NCI-H2081 (cell line): ENCODE data around the gene GULP1.

Experiments used
- DNase-seq, 2 experiments: peaks; one replicate each; lab custom pipeline; 2025; lab: John Stamatoyannopoulos, UW

Gene GULP1

DNA sequence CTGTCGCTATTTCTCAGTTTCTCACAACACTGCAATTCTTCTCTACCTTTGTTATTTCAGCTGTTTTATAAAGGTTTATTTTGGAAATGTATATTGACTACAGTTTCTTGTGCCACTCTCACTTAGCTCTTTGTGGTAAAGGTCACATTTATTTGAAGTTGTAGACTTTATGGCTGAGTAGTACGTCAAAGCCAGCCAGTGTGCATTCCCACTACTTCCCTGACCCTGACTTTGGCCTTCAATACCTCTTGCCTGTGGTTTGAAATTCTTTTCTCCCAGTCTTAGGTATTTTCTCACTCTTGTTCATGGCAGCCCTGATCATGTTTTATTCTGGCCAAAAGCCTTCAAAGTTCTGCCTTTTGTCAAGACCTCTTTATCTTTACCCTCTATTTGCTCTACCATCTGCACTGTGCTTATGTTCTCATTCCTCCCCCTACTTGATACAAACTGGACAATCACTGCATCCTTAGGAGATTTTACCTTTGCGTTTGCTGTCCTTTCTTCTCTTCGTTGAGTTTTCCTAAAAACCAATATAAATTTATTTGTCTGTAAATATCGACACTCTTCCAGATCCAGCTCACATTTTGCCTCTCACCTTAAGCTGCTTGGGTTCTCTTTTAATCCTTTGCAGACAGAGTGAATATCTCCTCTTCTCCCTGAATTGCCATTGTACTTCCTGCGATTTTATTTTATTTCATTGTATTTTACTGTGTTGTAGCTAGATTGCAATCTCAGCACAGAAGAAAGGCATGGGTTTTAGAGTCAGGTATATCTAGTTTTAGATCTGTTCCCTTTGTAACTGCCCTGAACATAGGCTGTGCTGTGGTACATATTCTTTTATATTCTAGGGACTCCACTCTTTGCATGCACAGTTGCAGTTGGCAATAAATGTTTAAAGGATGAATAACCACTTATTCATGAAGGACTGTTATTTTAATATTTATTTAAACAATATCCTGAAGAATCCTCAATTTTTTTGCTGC is 31.2 kb downstream of the GULP1 start:
- no peak for DNase-seq

GRCh38 chr2:188324067-188324466 is 32.4 kb downstream of the GULP1 start:
- DNase-seq, result no peak

DNA sequence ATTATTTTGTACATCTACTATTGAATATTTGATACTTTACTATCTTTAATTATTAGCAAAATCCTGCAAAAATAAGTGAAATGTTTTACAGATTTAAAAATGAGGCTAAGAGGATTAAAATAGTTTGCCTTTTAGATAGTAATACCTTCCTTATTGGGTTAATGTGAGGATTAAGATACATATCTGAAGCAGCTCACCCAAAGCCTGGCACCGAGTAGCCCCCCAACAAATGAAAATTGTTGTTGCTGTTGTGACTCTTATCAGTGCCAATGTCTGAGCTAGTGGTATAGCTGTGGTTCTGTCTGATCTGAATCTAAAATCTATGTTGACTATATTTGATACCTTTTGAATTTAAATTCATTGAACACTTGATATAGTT is 34.6 kb downstream of the GULP1 start:
- no peak for DNase-seq

DNA sequence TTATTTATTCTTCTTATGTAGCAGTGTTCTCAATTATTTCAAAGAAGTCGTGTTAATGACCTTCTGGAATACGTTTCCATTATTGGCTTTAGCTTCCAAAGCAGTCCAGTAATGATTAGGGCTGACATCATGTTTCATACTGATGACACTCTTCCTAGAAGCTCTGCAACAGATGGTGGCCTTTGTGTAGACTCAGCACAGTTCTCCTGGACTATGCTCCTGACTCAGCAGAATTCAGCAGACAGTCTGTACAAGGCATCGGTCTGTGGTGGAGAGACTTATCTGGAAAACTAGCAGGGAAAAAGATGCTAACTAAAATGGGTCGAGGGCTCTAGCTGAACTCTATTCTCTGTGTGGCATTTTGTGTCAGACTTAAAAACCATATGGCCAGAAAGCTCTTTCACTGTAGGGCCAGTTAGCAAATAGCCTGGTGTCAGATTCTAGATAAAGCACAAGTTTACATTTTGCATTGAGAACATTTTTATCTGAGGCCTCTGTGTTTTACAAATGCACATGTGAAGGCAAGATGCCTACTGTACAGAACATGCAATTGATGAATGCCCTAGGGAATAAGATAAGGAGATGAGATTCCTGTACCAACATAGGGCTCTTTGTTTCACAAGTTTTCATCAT is 35.1 kb downstream of the GULP1 start:
- DNase-seq, result no peak

GRCh38 chr2:188327518-188328213 is 36.0 kb downstream of the GULP1 start:
- DNase-seq, result no peak

GRCh38 chr2:188328419-188328818 is 36.7 kb downstream of the GULP1 start:
- DNase-seq, result no peak

DNA sequence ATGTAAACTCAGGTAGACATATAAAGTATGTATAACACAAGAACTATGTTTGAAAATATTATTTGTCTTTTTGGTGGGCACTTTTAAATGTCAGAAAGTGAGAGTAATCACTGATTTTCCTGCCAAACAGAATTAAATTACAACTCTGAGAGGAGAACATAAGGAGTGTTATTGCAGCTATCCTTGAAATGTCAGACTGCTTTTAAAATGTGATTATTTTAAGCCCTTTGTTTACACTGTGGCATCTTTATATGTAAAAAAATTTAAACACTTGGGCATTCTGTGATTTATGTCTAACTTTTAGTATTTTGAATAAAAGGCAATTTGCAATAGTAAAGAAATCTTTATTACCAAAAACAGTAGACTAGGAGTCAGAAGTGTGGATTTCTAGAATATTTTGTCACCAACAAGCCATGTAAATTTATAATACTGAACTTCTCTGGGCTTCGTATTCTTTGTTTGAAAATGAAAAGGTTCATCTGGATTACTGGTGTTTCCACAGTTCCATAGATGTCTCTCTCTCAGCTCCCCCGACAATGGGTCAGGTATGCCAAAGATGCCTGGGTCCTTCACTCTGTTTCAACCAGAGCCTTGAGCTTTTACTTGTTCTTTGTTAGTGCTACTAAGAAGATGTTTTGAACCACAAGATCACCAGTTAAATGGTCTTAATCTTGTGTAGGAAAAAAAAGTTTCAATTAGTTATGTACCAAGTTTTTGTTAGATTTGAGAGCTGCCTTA is 38.8 kb downstream of the GULP1 start:
- no peak for DNase-seq

DNA sequence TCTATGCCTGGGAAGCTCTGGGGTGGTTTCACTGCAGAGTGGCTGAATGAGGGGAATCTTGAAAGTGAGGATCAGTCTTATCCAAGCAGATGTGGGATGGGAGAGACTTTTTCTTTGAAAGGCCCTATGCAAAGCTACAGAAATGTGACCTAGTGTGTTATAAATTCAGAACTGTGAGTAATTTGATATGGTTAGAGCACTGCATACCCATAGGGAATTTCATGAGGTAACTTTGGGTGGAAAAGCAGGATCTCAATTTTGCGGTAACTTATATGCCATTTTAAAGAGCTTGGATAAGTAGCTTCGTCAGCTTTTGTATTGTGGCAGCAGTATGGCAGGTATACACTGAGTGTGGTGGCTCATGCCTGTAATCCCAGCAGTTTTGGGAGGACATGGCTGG is 40.9 kb downstream of the GULP1 start:
- DNase-seq, result no peak

- no peak for DNase-seq
These were observed 42.3 kb downstream of the GULP1 start for GRCh38 chr2:188333751-188334524.

- no peak for DNase-seq
These were observed 46.8 kb downstream of the GULP1 start for GRCh38 chr2:188338463-188338862.

DNA sequence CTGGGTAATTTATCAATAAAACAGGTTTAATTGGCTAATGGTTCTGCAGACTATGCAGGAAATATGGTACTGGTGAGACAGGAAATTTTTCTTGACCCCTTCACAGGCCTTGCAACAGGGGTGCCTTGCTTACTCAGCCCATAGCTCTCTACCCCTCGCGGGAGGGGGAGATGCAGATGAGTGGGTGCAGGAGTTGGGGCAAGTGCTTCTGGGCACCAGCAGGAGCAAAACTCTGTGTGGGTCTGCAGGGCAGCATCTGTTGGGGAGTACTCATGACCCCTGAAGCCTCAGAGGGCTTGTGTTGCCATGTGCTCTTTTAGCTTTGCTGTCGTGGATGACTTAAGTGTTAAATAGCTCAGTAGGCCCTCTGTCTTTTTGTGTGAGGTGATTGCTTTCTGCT is 48.6 kb downstream of the GULP1 start:
- no peak for DNase-seq

GRCh38 chr2:188345020-188345419 is 53.3 kb downstream of the GULP1 start:
- no peak for DNase-seq

DNA sequence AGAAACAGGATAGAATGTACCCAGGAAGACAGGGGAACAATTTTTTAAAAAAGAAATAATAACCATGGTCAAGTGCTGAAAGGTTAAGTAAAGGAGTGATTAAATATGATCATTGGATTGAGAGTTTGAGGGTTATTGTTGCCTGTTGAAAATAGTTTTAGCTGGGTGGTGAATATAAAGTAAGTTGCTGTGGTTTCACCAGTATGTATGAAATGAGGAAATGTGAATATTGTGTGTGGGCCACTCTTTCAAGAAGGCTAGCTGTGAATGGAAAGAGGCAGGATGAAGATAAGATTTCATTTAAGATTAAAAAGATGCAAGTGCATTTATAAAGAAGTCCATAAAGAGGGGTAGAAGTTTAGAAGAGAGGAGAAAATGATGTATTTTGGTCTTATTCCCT is 53.8 kb downstream of the GULP1 start:
- DNase-seq, result no peak

DNA sequence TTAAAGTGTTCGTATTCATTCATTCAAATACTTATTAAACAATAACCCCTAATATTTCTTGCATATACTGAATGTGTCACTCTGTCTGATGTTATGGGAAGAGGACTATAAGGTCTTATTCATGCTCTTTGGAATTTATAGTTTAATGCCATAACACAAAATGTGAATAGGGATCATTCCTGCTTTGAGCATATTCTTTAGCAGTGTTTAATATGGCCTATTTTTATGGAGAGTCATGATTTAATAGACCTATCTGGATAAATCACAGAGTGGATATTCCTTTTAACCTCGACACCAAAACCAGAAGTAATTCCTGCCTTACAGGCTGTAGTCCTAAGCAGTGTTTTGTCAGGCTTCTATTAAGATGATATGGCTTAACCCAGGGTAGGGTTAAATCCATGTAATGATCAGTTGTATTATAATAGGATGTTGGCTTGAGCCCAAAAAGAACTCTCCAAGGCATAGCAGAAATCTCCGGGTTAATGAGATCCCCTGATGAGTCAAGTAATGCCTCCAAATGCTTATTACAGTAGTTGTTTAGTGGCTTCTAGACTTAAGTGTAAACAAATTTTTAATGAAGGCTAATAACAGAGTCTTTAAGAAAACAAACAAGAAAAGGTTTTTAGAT is 54.3 kb downstream of the GULP1 start:
- DNase-seq, result no peak

GRCh38 chr2:188349019-188349418 is 57.3 kb downstream of the GULP1 start:
- DNase-seq, result no peak

DNA sequence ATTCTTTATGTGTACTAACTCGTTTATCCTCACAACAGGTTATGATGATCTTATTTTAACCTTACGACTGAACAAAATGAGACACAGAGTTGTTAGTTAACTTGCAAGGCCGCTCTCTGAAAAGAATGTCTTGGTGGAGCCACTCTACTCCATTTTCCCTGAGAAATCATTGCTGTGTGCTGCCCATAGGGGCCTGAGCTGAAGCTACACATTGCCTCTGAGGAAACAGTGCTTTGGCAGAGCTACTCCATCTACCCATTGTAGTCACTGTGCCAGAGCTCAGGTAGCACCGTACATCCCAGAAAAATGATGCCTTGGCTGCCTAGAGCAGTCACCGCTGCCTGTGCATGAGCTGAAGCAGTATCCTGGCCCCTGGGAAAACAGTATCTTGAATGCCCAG is 61.6 kb downstream of the GULP1 start:
- DNase-seq, result no peak

DNA sequence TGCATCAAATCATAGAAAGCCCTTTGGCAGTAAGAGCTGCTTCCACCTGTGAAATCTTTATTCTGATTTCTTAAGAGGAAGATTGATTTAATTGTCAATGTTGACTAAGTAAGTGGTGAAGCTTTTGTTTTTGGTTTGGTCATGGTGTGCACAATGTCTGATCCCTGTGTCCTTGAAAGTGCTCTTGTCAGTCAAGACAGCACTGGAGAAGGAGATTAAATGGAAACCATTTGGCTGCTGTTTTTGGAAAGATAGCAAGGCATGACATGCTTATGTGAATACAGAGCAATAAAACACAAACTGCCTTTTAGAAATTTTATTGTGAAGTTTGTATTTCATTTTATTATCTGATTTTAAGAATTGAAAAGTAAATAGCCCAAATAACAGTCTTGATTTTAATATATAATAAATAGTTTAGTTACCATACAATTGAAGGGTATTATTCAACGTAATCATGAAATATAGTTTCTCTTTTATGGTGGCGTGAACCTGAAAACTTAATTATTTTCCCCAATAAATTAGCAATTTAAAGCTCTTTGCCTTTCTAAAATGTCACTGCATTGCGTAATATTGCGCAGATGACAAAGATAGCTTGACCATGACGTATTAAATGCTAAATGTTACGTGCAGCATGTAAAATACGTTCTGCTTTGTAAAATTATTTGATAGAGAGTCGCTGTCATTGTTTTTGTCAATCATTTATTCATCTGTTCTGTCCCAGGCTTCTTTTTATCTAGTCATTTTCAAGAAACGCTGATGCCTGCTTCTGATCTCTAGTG is 69.0 kb downstream of the GULP1 start:
- DNase-seq, result no peak

DNA sequence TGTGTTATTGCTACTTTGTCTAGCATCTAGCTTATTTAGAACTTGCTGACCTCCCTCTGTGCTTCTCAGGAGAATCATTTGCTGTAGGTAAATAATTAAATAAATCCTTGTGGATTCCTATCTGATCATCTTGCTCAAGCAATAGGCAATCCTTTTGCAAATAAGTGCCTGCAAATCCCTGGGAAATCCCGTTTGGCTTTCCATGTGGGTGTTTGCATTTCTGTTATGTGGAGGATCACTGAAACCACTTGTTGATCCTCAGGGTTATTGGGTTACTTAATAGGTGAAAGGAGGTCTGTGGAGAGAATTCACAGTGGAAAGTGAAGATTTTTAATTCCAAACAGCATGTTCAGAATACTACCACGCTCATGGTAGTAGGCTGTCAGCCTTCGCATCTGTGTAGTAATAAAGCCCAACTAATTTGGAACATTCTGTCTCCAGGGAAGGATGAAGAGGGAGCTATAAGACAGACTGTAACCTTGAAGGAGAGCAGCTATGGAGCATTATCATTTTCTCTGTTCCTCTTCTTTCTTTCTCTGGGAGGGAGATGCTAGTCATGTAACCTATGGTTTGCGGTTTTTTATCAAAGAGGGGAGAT is 72.5 kb downstream of the GULP1 start:
- DNase-seq, result no peak

DNA sequence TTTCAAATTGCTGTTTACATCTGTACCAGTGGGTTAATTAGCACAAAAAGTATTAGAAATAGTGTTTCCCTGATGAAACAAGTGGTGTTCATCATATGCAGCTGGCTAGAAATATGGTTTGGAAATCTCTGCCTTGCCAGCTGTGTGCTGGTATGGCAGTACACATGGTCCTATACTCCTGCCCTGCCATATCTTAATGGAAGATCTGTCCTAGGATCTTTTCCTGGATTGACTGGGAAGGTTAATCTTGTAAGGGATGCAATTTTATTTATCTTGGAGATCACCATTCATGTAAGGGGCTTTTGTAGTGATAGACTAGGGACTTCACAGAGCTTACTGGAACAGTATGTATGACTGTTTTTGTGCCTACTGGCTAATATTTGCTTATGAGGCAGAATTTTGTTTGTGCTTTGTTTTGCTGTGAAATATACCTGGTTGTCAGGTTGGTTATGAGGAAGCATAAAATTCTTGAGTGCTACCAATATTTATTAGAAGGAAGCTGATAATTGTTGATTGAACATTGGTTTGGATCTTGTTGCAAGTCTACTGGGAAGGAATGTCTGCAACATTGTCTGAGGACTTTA is 73.5 kb downstream of the GULP1 start:
- DNase-seq, result no peak
